ENCODE results near the gene AGPAT3.

GRCh38 chr21:43859747-43860214, 5.2 kb upstream of the AGPAT3 start:
- TF ChIP-seq POLR2A (IDR thresholded peaks at IDR 0.05) (no peak), CTCF (IDR thresholded peaks at IDR 0.05) (no peak)

Measured in right lobe of liver (tissue), 4 donors.